ENCODE data around the gene SZRD1. TPM values are rescaled to one million over a fixed set of nuclear protein-coding genes. Genes with fewer than 3 reads are reported as not detected.

The SZRD1 gene
- total RNA-seq, 1 experiment from 2014 or later, result 68.0 TPM

- no peak for DNase-seq (ENCODE audit: low spot score)
Measured at GRCh38 chr1:16394977-16395376, 27.9 kb downstream of the SZRD1 start.

- no peak for DNase-seq (ENCODE audit: low spot score)
Measured at GRCh38 chr1:16396591-16396990, 29.5 kb downstream of the SZRD1 start.

GRCh38 chr1:16397120-16397519 is 30.1 kb downstream of the SZRD1 start:
- no peak for DNase-seq (ENCODE audit: low spot score)

- no peak for DNase-seq (ENCODE audit: low spot score)
Measured at GRCh38 chr1:16398371-16398953, 31.4 kb downstream of the SZRD1 start.

GRCh38 chr1:16402742-16403141 is 35.7 kb downstream of the SZRD1 start:
- no peak for DNase-seq (ENCODE audit: low spot score)

- DNase-seq (ENCODE audit: low spot score), result no peak
Measured at GRCh38 chr1:16405441-16405840, 38.4 kb downstream of the SZRD1 start.

GRCh38 chr1:16406868-16407267 is 39.8 kb downstream of the SZRD1 start:
- no peak for DNase-seq (ENCODE audit: low spot score)

- no peak for DNase-seq (ENCODE audit: low spot score)
Measured at GRCh38 chr1:16409536-16410152, 42.6 kb downstream of the SZRD1 start.

- DNase-seq (ENCODE audit: low spot score), result no peak
Measured at GRCh38 chr1:16410803-16411202, 43.8 kb downstream of the SZRD1 start.

GRCh38 chr1:16413191-16413590 is 46.1 kb downstream of the SZRD1 start:
- no peak for DNase-seq (ENCODE audit: low spot score)

GRCh38 chr1:16418823-16419425 is 51.9 kb downstream of the SZRD1 start:
- no peak for DNase-seq (ENCODE audit: low spot score)

- DNase-seq (ENCODE audit: low spot score), result no peak
Measured at GRCh38 chr1:16420424-16421118, 53.5 kb downstream of the SZRD1 start.

GRCh38 chr1:16421201-16421600 is 54.2 kb downstream of the SZRD1 start:
- no peak for DNase-seq (ENCODE audit: low spot score)

- no peak for DNase-seq (ENCODE audit: low spot score)
Measured at GRCh38 chr1:16422041-16422440, 55.0 kb downstream of the SZRD1 start.

GRCh38 chr1:16425125-16426025 is 58.3 kb downstream of the SZRD1 start:
- no peak for DNase-seq (ENCODE audit: low spot score)

- peak; percentile 63 for DNase-seq (ENCODE audit: low spot score)
Measured at GRCh38 chr1:16430606-16431005, 63.6 kb downstream of the SZRD1 start.

- no peak for DNase-seq (ENCODE audit: low spot score)
Measured at GRCh38 chr1:16433030-16433429, 66.0 kb downstream of the SZRD1 start.

GRCh38 chr1:16434007-16434406 is 67.0 kb downstream of the SZRD1 start:
- DNase-seq (ENCODE audit: low spot score), result no peak

GRCh38 chr1:16434501-16434900 is 67.5 kb downstream of the SZRD1 start:
- no peak for DNase-seq (ENCODE audit: low spot score)

GRCh38 chr1:16436946-16437474 is 70.0 kb downstream of the SZRD1 start, which contains the start of gene SPATA21:
SPATA21 (minus strand) TSS chr1:16437424; CDS start chr1:16431371, 6,053 bp downstream.
- no peak for DNase-seq (ENCODE audit: low spot score)

- DNase-seq (ENCODE audit: low spot score), result no peak
Measured at GRCh38 chr1:16438516-16438915, 71.5 kb downstream of the SZRD1 start.
